ENCODE data around the gene PCIF1. TPM values are rescaled to one million over a fixed set of nuclear protein-coding genes. Genes with fewer than 3 reads are reported as not detected.
A peak's percentile ranks its signal among the peaks of the same experiment; 100 is the strongest.

The PCIF1 gene
- total RNA-seq, 1 donor from 2014 or later = 55.7 TPM

GRCh38 chr20:45971675-45972499 is 37.4 kb downstream of the PCIF1 start, which contains the start of gene ZNF335:
Gene ZNF335, minus strand, starts transcription at chr20:45972203. Its CDS starts 793 bp downstream, at chr20:45971410.
- H3K4me3 Mint-ChIP-seq = peak within 1 kb of the TSS; percentile 94
- peak within 1 kb of the TSS; percentile 100 for H3K27ac Mint-ChIP-seq
- ChIA-PET CTCF (interaction anchor here (1.6 to 3.9 kb wide), 6 partner anchors 14 to 173 kb away, joined by 6 to 18 read pairs (median 9); partner anchors contain the start of genes CTSA, NEURL2 and PCIF1), POLR2A (interaction anchor here (0.5 to 6.1 kb wide), 31 partner anchors 9 to 1996 kb away, joined by 3 to 110 read pairs (median 4); partner anchors contain the start of genes CTSA, DNTTIP1, NEURL2 and PCIF1)
- TF ChIP-seq, protein P1, sequence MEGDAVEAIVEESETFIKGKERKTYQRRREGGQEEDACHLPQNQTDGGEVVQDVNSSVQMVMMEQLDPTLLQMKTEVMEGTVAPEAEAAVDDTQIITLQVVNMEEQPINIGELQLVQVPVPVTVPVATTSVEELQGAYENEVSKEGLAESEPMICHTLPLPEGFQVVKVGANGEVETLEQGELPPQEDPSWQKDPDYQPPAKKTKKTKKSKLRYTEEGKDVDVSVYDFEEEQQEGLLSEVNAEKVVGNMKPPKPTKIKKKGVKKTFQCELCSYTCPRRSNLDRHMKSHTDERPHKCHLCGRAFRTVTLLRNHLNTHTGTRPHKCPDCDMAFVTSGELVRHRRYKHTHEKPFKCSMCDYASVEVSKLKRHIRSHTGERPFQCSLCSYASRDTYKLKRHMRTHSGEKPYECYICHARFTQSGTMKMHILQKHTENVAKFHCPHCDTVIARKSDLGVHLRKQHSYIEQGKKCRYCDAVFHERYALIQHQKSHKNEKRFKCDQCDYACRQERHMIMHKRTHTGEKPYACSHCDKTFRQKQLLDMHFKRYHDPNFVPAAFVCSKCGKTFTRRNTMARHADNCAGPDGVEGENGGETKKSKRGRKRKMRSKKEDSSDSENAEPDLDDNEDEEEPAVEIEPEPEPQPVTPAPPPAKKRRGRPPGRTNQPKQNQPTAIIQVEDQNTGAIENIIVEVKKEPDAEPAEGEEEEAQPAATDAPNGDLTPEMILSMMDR (IDR thresholded peaks at IDR 0.05) = no peak
- DNase-seq = peak; percentile 99
- H3K36me3 Mint-ChIP-seq (ENCODE audit: low read depth) = peaks cover 40% of the 10 kb centered on the region
- intact Hi-C loops (cut with micrococcal nuclease) = loop anchor here (1.0 to 5.0 kb wide), 11 partner anchors 37 to 610 kb away; partner anchors contain the start of genes ACOT8, CD40, CTSA and DNTTIP1
- peak; percentile 82 for ATAC-seq (ENCODE audit: low read depth)
- no peaks in the 10 kb centered on the region for H3K27me3 Mint-ChIP-seq
- H3K9me3 Mint-ChIP-seq = peaks cover 2% of the 10 kb centered on the region
- H3K4me1 Mint-ChIP-seq = peaks cover 25% of the 10 kb centered on the region

- Mint-ChIP-seq H3K27me3 (no peaks in the 10 kb centered on the region), H3K27ac (peak overlapping the region; percentile 100), H3K4me1 (peaks cover 25% of the 10 kb centered on the region), H3K4me3 (peak overlapping the region; percentile 94), H3K36me3 (ENCODE audit: low read depth) (peaks cover 33% of the 10 kb centered on the region), H3K9me3 (peaks cover 2% of the 10 kb centered on the region)
- TF ChIP-seq, protein P1 (IDR thresholded peaks at IDR 0.05) = no peak
- ChIA-PET POLR2A (interaction anchor here (0.5 to 6.1 kb wide), 21 partner anchors 10 to 1995 kb away, joined by 3 to 110 read pairs (median 3); partner anchors contain the start of genes CTSA, DNTTIP1, NEURL2 and PCIF1), CTCF (interaction anchor here (1.2 to 3.9 kb wide), 3 partner anchors 10 to 82 kb away, joined by 3 to 11 read pairs (median 6); partner anchors contain the start of genes CTSA and NEURL2)
- intact Hi-C loops (cut with micrococcal nuclease) = loop anchor here (1.0 to 5.0 kb wide), 6 partner anchors 36 to 610 kb away; partner anchors contain the start of genes DNTTIP1, ELMO2, MMP9 and NCOA5
- ATAC-seq (ENCODE audit: low read depth) (no peak), DNase-seq (no peak)
Measured at GRCh38 chr20:45972500-45973183, 38.2 kb downstream of the PCIF1 start.

GRCh38 chr20:45974896-45975565 is 40.5 kb downstream of the PCIF1 start:
- no peaks in the 10 kb centered on the region for H3K27me3 Mint-ChIP-seq
- DNase-seq (no peak), ATAC-seq (ENCODE audit: low read depth) (no peak)
- no peak overlapping the region for H3K4me3 Mint-ChIP-seq
- H3K36me3 Mint-ChIP-seq (ENCODE audit: low read depth) = peaks cover 16% of the 10 kb centered on the region
- ChIA-PET CTCF (interaction anchor here (0.6 kb wide), 1 partner anchor 9 kb away, joined by 3 read pairs; no protein-coding TSS in a partner anchor), POLR2A (no interaction called here)
- TF ChIP-seq, protein P1 (IDR thresholded peaks at IDR 0.05) = no peak
- intact Hi-C loops (cut with micrococcal nuclease) = loop anchor here (5.0 kb wide), 2 partner anchors 382 to 613 kb away; partner anchors contain the start of gene SYS1
- H3K27ac Mint-ChIP-seq = no peak overlapping the region
- H3K9me3 Mint-ChIP-seq = peaks cover 2% of the 10 kb centered on the region
- H3K4me1 Mint-ChIP-seq = peaks cover 13% of the 10 kb centered on the region

DNA sequence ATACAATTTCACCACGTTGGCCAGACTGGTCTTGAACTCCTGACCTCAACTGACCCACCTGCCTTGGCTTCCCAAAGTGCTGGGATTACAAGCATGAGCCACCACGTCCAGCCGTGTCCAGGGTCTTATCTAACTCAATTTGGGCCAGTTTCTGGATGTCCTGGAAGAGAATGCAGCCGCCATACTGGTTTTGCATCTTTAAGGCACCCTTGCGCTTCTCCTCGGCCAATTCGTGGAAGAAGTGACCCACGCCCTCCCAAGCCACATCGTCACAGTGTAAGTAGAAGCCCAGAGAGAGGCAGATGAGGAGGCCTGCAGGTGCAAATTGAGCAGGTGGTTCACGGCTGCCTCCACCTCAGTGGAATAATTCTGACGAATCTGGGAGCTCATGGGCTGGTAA is 41.2 kb downstream of the PCIF1 start:
- ATAC-seq (ENCODE audit: low read depth) = no peak

More for the DNA sequence above, 41.2 kb downstream of the PCIF1 start:
- Mint-ChIP-seq H3K36me3 (ENCODE audit: low read depth) (peaks cover 13% of the 10 kb centered on the region), H3K27me3 (no peaks in the 10 kb centered on the region), H3K4me1 (peaks cover 7% of the 10 kb centered on the region), H3K9me3 (peaks cover 2% of the 10 kb centered on the region), H3K4me3 (no peak overlapping the region), H3K27ac (no peak overlapping the region)
- ChIA-PET POLR2A (no interaction called here), CTCF (no interaction called here)
- no peak for DNase-seq
- intact Hi-C loops (cut with micrococcal nuclease) = no loop called here
- TF ChIP-seq, protein P1 (IDR thresholded peaks at IDR 0.05) = no peak
